ENCODE measurements around the gene DCAF5. TPM values are rescaled to one million over a fixed set of nuclear protein-coding genes. Genes with fewer than 3 reads are reported as not detected.

Gene DCAF5
- total RNA-seq, 1 donor from 2014 or later: 92.5 TPM

DNA sequence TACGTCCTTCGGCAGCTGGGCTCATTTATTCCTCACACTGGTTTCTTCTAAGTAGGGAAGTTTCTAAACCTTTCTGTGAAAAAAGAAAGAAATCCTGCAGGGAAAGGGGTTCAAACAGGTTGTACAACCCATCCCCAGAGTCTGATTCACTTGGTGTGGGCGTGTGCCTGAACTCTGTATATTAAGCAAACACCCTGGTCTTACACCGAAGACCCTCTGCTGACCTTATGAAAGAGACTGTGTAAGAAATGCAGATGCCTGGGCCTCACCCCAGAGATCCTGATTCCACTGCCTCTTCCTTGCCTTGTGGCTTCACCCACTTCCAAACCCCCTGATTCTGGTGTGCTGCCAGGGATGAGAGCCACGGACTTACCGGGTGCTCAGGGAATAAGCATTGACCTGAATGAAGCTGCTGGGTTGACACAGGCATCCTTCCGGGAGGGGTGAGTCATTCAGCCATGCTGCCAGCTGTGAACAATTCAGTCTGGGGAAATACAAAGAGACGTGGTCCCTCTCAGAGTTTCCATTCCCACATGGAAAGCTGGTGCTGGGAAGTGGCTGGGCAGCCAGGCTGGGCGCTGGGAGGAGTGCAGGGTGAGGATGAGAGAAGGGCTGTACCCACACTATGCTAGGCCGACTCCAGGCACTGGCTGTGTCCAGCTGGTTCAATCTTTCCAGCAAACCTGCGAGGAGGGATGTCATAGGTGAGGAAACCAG lies 147.3 kb downstream of the DCAF5 start:
- Mint-ChIP-seq H3K4me1 (ENCODE audit: low read depth) (peaks cover 7% of the 10 kb centered on the region), H3K36me3 (ENCODE audit: insufficient read depth) (no peaks in the 10 kb centered on the region), H3K27ac (peak overlapping the region; percentile 68), H3K27me3 (peaks cover 7% of the 10 kb centered on the region), H3K9me3 (ENCODE audit: low read depth) (no peaks in the 10 kb centered on the region), H3K4me3 (ENCODE audit: low read depth) (no peak overlapping the region)
- no peak for DNase-seq (ENCODE audit: low spot score, unreplicated experiment)
- no peak for TF ChIP-seq CTCF (IDR thresholded peaks at IDR 0.05; ENCODE audit: unreplicated experiment)

GRCh38 chr14:69004731-69005431 lies 148.0 kb downstream of the DCAF5 start:
- H3K27me3 Mint-ChIP-seq: peaks cover 7% of the 10 kb centered on the region
- H3K27ac Mint-ChIP-seq: peak overlapping the region; percentile 68
- peaks cover 7% of the 10 kb centered on the region for H3K4me1 Mint-ChIP-seq (ENCODE audit: low read depth)
- no peaks in the 10 kb centered on the region for H3K9me3 Mint-ChIP-seq (ENCODE audit: low read depth)
- DNase-seq (ENCODE audit: low spot score, unreplicated experiment): no peak
- H3K36me3 Mint-ChIP-seq (ENCODE audit: insufficient read depth): no peaks in the 10 kb centered on the region
- TF ChIP-seq CTCF (IDR thresholded peaks at IDR 0.05; ENCODE audit: unreplicated experiment): no peak
- H3K4me3 Mint-ChIP-seq (ENCODE audit: low read depth): no peak overlapping the region

DNA sequence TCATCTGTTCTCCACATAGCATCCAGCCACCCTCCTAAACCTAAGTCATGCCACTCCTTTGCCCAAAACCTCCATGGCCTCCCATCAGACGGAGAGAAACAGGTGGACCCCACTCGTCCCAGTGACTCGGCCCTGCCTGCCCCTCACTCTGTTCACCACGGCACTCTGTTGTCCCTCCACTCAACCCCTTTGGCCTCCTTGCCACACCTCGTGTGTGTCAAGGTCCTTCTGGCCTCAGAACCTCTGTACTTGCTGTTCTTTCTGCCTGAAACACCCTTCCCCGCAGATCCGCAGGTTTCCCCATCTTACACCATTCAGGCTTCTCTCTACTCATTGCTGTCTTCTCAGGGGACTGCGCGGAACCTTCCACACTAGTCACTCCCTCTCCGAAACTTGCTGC lies 149.3 kb downstream of the DCAF5 start:
- H3K27ac Mint-ChIP-seq: no peak overlapping the region
- H3K4me3 Mint-ChIP-seq (ENCODE audit: low read depth): no peak overlapping the region

DNA sequence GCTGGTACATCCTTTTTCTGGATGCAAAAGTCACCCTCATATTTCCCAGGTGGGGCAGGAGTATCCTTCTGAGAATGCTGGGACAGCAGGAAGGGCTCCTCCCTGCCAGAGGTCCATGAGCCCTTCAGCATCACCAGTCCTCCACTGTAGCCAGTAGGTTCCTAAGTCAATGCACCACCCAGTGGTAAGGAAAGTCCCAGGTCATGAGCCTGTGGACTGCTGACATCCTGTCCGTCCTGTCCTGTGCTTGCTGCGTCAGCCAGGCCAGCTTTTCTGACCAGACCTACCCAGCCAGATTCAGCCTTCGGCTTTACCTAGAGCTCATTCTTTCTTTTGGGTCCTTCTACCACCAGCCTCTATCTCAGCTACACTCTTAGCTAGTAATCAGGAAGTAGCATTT lies 150.8 kb downstream of the DCAF5 start:
- peaks cover 7% of the 10 kb centered on the region for H3K27me3 Mint-ChIP-seq
- peak; percentile 16 for TF ChIP-seq CTCF (IDR thresholded peaks at IDR 0.05; ENCODE audit: unreplicated experiment)
- H3K4me3 Mint-ChIP-seq (ENCODE audit: low read depth): no peak overlapping the region
- DNase-seq (ENCODE audit: low spot score, unreplicated experiment): no peak
- H3K4me1 Mint-ChIP-seq (ENCODE audit: low read depth): peaks cover 7% of the 10 kb centered on the region
- H3K9me3 Mint-ChIP-seq (ENCODE audit: low read depth): no peaks in the 10 kb centered on the region
- H3K36me3 Mint-ChIP-seq (ENCODE audit: insufficient read depth): no peaks in the 10 kb centered on the region
- H3K27ac Mint-ChIP-seq: no peak overlapping the region

More for the DNA sequence above, 149.3 kb downstream of the DCAF5 start:
- no peak for DNase-seq (ENCODE audit: low spot score, unreplicated experiment)
- no peak for TF ChIP-seq CTCF (IDR thresholded peaks at IDR 0.05; ENCODE audit: unreplicated experiment)
- peaks cover 7% of the 10 kb centered on the region for H3K4me1 Mint-ChIP-seq (ENCODE audit: low read depth)
- H3K9me3 Mint-ChIP-seq (ENCODE audit: low read depth): no peaks in the 10 kb centered on the region
- H3K27me3 Mint-ChIP-seq: peaks cover 7% of the 10 kb centered on the region
- no peaks in the 10 kb centered on the region for H3K36me3 Mint-ChIP-seq (ENCODE audit: insufficient read depth)

GRCh38 chr14:69001375-69001774 lies 151.5 kb downstream of the DCAF5 start:
- H3K27ac Mint-ChIP-seq: no peak overlapping the region
- no peaks in the 10 kb centered on the region for H3K36me3 Mint-ChIP-seq (ENCODE audit: insufficient read depth)
- H3K9me3 Mint-ChIP-seq (ENCODE audit: low read depth): no peaks in the 10 kb centered on the region
- peaks cover 7% of the 10 kb centered on the region for H3K4me1 Mint-ChIP-seq (ENCODE audit: low read depth)
- peaks cover 7% of the 10 kb centered on the region for H3K27me3 Mint-ChIP-seq
- no peak overlapping the region for H3K4me3 Mint-ChIP-seq (ENCODE audit: low read depth)
- no peak for DNase-seq (ENCODE audit: low spot score, unreplicated experiment)
- no peak for TF ChIP-seq CTCF (IDR thresholded peaks at IDR 0.05; ENCODE audit: unreplicated experiment)

Other genes starting within 250 kb of the DCAF5 start
- 92.6 and 105 TPM in 2 replicates for gene ACTN1, start 173.8 kb downstream of the DCAF5 start, total RNA-seq
- 40.4 and 44.2 TPM in 2 replicates for gene EXD2, start 38.4 kb upstream of the DCAF5 start, total RNA-seq
- gene GALNT16, start 107.0 kb upstream of the DCAF5 start, total RNA-seq: 9.5 and 12.7 TPM in 2 replicates
- 309 and 310 TPM in 2 replicates for gene ERH, start 245.2 kb upstream of the DCAF5 start, total RNA-seq
- gene SLC39A9, start 245.6 kb upstream of the DCAF5 start, total RNA-seq: 57.1 and 62.2 TPM in 2 replicates